DMS53 treated with DMSO at 0.1 percent for 48 hours (cell line): ENCODE measurements around the gene CPZ.
"Not testable (repeated sequence)": the region's sequence is repeated elsewhere in the genome, so short reads cannot be mapped to it uniquely, and the experiment has no call there.

ENCODE experiments used
- DNase-seq: peaks from one replicate; lab custom pipeline; 2025; ENCODE audit not compliant: unreplicated experiment; lab: John Stamatoyannopoulos, UW

The CPZ gene

DNA sequence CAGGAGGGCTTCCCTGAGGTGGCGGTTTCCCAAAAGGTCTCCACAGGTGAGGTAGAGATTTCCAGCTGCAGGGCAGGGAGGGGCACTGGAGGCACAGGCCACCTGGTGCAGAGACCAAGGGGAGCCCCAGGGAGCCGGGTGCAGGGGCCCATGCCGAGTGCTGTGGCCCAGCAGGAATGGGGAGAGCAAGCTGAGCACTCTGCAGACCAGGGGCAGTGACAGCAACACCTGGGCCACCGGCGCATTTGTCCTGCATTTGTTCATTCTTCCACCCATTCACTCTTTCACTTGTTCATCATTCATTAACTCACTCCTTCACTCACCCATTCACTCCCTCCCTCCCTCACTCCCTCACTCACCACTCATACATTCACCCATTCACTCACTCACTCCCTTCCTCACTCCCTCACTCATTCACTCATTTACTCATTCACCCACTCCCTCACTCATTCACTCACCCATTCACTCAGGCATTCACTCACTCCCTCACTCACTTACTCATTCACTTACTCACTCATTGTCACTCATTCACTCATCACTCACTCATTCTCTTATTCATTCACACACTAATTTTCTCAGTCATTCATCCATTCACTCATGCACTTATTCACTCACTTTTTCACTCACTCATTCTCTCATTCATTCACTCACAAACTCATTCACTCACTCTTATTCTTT, 16.3 kb downstream of the CPZ start:
- no peak for DNase-seq

DNA sequence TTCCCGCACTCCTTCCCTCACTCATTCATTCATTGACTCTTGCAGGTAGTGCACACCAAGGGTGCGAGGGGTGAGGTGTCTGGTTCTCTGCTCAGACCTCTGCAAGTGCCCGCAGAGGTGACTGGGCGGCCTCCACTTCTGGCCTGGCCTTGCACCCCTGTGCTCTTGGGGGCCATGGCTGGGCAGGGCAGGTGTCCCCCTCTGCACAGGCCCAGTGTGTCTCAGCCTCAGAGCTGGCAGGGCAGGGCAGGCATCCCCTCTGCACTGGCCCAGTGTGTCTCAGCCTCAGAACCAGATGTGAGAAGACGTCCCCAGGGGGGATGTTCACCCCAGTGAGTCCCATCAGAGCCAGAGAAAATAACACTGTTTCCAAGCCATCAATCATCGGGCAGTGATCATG, 16.8 kb downstream of the CPZ start:
- DNase-seq, result no peak

DNA sequence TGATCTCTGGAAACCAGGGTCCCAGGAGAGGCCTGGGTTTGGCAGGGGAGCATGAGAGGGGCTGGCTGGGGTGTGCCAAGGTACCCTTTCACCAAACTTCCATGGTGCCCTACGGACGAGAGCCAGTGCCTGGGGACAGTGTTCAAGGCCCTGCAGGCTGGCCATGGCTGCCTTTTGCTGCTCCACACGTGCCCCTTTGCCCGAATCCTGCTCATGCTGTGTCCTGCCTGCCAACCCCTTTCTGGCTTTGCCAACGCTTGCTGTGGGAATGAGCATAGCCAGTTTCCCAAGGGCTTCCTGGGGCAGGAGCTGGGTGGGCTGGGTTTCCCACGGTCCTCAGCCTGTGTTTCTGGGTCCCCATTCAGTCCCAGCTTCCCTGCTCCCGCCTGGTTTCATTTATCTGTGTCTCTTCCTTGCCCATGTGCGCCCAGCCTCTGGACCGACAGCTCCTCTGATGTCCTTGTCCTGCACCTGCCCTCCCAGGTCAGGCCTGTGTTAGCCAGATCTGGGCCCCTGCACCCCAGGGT, 17.3 kb downstream of the CPZ start:
- DNase-seq, result no peak

DNA sequence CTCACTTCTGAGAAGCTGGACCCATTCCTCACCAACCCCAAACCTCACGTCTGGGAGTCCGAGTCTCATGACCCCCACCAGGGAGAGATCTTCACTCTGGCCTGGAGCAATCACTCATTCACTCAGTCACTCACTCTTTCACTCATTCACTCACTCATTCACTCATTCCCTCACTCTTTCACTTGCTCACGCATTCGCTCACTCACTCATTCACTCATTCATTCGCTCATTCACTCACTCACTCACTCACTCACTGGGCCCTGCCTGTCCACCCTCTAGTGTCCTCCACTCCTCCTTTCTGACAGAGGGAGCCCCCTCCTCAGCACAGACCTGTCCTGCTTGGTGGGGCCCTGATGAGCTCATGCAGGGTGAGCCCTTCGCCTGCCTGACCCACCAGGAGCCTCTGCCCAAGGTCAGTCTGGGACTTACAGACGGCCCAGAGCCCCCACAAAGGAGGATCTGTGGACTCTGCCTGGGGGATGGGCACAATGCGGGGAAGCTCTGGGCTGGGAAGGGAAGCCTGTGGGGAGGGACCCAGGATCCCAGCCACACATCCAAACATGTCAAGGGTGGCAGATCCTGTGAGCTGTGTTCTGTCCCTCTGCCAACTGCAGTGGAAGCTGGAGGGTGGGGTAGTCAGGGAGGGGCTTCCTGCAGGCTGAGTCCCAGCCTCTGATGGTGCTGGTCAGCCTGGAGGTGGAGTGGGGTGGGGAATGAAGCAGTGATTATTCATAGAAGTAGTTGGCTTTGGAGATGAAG, 18.5 kb downstream of the CPZ start:
- DNase-seq, result no peak

DNA sequence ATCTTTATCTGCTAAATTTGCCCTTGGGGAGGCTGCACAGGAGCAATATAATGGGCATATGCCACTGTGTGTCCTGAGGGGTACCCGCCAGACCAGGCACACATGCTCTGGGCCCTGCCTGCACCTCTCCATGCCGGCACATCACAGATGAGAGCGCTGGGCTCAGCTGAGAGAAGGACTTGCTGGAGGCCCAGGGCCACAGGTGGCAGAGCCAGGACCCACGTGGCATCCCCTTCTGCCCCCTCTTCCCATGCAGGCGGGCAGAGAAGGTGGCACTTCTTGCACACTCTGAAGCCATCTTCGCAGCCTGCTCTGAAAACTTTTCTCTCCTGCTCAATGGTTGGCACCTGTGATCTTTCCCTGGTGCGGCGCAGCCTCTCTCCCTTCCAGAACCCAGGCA, 20.1 kb downstream of the CPZ start:
- DNase-seq, result no peak

DNA sequence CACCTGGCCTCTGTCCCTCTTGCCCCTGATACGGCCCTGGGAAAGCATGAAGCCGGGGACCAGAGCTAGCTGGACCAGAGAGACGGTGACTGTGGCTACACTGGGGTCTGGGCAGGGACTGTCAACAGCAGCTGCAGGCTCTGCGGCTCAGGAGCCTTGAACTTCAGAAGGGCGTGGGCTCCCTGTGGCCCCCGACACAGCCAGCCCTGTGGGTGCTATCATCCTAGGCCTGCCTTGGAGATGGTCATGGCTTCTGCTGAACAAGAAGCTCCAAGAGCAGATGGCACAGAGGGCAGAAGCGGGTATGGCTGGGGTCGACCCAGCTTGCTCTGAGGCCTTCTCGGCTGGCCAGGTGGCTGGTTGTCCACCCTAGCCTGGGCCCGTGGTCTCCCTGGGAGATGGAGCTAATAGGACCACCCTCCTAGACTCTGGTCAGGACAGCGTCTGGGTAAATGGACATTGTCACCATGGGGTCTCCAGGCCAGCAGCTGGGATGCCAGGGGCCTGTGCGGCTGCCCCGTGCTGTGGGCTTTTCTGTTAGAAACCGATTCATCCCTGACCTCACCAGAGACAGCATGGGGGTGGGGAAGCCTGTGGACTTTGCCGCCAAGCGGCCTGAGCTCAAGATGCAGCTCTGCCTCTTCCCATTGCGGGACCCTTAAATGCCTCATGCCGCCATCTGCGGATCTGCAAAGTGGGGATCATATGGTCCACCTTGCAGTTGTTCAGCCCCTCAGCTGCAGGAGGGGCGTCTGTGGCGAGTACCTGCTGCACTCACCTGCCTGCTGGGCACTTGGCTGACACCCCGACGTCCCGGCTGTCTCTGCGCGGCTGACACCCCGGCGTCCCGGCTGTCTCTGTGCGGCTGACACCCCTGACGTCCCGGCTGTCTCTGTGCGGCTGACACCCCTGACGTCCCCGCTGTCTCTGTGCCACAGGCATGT, 21.1 kb downstream of the CPZ start:
- no peak for DNase-seq

DNA sequence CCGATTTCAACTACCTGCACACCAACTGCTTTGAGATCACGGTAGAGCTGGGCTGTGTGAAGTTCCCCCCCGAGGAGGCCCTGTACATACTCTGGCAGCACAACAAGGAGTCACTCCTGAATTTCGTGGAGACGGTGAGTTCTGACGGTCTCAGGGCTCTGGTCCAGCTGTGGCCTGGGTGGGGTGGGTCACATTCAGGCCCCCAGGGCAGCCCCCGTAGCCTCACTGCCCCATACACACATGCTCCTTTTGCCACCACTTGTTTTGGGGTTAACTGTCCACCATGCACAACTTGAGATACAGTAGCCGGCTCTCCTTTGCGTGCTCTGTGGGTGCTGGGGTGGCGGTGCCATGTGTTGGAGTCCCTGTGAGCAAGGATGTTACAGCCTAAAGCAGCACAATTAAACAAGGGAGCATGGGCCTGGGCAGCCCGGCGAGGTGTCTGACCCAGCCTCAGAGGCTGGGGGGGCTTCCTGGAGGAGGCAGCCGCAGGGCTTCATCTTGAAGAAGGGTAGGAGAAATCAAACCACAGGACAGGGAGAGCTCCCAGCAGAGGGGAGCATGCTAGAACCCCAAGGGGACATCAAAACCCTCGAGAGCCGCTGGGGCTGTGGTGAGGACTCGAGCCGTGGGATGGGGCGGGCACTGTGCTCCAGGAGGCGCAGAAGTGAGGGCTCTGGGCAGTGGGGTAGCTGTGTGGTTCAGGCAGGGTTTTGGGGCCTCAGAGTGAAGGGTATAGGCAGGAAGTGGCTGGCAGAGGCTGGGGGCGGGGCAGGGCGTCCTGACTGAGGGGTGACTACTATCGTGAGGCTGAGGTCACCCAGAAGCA, 22.0 kb downstream of the CPZ start:
- DNase-seq, result no peak

DNA sequence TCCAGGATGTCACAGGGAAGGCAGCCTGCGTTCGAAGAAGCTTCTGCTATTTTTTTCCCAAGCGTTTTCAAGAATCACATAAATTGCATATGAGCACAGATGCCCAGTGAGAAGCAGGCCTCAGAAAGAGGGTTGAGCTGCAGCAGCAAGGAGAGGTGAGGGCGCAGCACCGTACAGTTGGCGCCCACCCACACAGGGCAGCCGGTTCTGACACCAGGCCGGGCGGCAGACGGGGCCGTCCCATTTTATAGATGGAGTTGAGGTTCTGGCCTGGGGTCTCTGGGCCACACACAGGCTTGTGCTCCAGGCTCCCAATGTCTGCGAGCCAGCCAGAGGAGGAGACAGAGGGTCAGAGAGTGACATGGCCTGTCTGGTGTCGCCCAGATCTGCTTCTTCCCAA, 22.8 kb downstream of the CPZ start:
- DNase-seq, result no peak

DNA sequence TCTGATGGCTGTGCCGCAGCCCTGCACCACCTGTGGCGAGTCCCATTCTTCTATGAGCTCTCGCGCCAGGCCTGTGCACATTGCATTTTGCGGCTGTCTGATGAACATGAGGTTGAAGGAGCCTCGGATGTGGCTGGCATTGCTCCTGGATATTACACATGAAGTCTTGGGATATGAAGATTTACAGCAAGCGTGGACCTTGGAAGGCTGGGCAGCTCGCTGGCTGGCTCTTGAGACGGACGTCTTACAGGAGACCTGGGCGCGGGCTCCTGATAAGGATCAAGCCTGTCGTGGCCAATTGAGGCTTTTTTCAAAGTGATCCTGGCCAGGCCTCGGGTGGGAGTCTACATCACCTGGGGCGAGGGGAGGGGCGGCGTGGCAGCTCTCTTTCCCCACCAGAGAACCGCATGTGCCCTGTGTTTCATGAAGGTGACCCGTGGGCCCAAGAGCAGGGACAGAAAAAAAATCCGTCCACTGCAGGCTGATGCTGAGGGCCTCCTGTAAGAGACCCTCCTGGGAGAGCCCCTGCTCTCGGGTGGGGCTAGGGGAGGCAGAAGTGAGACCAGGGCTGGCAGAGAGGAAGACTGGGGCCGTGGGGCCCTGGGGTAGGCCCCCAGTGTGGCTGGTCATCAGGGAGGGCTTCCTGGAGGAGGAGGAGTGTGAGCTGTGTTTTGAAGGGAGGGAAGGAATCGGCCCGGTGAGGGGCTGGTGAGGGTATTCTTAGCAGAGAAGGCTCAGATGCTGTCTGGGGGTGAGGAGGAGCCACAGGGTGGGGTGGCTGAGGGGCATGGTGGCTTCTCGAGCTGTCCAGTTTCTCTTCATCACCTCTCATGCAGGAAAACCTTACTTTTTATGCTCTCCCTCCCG, 23.6 kb downstream of the CPZ start:
- DNase-seq, result no peak

DNA sequence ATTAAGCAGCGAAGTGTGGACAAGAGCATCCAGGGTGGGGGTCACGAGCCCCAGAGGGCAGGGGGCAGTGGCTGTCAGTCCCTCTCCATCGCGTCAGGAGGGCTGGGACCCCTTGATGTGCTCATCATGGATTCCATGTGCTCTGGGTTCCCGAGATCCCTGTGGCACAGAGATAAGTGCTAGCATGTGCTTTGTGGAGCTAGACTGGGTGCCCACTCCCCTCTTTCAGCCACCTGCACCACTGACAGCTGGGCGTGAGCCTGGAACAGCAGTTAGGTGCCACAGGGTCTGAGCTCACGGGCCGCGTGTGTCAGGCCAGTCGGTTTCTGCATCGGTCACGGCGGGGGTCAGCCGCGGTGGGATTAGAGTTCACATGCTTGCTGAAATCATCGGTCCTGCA, 24.3 kb downstream of the CPZ start:
- DNase-seq, result no peak

DNA sequence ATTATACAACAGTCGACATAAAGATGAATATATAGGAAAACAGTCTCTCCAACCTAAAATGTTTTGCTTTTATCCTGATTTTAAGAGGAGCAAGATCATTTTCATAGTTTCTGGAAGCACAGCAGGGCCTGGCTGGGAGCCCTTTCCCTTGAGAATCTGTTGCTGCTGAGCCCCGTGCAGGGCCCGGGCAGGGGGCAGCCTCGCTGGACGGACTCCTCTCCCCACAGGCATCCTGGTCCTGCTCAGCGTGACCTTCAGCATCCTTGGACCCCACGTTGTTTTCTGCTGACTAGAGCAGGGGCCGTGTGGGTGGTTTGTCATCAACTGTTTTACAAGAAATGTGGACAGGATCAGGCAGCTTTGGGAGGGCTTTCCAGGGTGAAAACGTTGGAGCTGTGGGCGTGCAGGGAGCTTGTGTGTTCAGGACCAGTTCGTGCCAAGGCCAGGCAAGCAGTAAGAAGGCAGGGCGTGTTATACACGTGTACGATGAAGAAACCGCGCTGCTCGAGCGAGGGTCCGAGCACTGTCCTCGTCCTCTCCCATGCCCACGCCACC, 25.0 kb downstream of the CPZ start:
- no peak for DNase-seq

DNA sequence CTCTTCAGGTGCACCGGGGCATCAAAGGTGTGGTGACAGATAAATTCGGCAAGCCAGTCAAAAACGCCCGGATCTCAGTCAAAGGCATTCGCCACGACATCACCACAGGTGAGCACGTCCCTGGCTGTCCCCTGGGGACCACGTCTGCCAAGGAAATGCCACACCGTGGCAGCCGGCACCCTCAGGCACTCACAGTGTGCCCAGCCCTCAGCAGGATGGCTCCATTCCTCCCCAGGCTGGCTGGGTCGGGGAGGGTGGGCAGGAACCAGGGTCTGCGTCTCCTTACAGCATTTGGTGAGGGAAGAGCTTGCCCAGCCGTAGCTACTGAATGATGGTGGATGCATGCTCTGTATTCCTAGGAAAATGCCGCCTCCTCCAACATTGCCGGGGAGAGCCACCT, 25.9 kb downstream of the CPZ start:
- DNase-seq, result no peak

DNA sequence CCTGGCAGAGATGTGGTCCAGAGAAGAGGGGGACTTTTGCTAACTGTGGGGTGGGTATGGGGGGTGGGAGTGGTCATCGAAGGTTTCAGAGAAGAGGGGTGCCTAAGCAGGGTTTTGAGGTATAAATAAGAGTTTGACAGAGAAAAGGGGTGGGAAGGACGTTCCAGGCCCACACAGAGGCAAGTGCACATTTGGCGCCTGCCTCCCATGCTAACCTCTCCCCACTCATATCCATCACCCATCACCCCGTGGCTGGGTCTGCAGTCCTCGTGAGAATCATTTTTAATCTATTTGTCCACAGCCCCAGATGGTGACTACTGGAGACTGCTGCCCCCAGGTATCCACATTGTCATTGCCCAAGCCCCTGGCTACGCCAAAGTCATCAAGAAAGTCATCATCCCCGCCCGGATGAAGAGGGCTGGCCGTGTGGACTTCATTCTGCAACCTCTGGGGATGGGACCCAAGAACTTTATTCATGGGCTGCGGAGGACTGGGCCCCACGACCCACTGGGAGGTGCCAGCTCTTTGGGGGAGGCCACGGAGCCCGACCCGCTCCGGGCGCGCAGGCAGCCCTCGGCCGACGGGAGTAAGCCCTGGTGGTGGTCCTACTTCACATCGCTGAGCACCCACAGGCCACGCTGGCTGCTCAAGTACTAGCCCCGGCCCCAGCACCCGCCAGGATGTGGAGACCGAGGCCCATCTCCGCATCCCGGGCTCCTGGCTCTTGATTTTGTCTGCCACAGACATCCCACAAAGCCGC, 26.6 kb downstream of the CPZ start:
- DNase-seq, result no peak

DNA sequence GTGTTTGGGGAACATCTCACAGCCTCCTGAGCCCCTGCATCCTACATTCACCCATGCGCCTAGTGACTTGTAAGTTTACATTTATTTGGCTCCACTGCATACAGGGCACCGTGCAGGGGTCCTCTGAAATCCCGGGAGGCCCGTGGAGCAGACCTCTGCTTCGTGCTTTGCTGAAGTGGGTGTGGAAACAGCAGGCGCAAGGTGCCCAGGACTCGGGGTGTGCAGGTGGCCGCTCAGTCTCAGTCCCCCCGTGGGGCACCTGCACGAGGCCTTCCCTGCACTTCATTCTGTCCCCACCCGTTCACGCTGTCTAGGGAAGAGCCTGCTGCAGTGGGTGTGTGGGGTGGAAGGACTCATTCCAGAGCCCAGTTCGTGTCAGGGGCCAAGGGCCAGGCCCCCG, 28.6 kb downstream of the CPZ start:
- not testable (repeated sequence) for DNase-seq

DNA sequence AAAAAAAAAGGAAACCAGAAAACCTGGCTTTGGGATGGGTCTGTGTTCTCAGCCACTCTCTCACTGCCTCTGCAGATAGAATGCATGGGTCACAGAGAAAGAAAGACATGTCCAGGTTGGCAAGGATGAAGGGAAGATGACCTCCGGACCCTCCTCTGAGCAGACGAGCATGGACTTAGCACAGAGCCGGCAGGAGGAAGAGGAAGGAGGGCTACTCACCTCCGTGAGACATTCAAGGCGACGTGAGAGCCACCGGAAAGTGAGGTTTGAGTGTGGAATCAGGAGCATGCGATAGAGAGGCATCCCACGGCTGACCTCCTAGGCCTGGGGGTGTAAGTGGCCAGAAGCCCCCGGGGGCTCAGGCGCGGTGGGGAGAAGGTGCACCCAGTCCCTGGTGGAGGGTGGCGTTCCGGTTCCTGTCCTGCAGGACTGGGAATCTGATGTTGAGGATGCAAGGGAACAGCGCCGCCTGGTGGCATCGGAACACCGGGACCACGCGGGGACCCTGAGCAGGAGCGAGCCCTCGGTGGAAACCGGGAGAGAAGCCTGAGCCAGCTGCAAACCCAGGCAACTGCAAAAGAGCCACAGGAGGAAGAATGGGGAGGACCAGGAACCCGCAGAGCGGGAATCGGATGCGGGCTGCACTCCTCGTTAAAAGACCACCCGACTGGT, 32.2 kb downstream of the CPZ start:
- not testable (repeated sequence) for DNase-seq

DNA sequence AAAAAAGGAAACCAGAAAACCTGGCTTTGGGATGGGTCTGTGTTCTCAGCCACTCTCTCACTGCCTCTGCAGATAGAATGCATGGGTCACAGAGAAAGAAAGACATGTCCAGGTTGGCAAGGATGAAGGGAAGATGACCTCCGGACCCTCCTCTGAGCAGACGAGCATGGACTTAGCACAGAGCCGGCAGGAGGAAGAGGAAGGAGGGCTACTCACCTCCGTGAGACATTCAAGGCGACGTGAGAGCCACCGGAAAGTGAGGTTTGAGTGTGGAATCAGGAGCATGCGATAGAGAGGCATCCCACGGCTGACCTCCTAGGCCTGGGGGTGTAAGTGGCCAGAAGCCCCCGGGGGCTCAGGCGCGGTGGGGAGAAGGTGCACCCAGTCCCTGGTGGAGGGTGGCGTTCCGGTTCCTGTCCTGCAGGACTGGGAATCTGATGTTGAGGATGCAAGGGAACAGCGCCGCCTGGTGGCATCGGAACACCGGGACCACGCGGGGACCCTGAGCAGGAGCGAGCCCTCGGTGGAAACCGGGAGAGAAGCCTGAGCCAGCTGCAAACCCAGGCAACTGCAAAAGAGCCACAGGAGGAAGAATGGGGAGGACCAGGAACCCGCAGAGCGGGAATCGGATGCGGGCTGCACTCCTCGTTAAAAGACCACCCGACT, 37.8 kb downstream of the CPZ start:
- DNase-seq, result not testable (repeated sequence)

DNA sequence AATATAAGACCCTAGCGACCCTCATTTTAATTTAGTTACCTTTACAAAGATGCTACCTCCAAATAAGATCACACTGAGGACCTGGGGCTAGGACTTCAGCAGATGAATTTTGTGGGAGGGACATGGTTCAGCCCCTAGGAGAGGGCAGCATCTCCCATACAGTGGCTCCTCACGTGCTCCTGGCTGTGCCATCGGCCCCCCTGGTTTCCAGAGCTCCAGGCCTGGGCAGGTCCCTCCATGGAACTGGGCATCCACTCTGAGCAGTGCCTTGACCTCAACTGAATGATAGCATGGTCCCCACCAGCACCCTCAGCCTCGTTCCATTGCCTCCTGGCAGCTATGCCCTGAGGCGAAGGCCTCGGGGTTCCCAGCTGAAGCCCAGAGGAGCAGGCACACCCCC, 39.3 kb downstream of the CPZ start:
- not testable (repeated sequence) for DNase-seq
